Endothelial cell of umbilical vein (primary cell): ENCODE results near the gene VEZT. TPM values are rescaled to one million over a fixed set of nuclear protein-coding genes. Genes with fewer than 3 reads are reported as not detected.
A peak's percentile ranks its signal among the peaks of the same experiment; 100 is the strongest.

Experiments used
- BruUV-seq: library from RNA; stranded (reverse); fragments of 400-500 nt; replicated peaks from 2 replicates; lab custom pipeline; 2021; lab: Mats Ljungman, UMichigan
- CTCF ChIA-PET: fragments of 300-600, 350-600 bp; sonication (Branson Sonifier 250); formaldehyde crosslinking; loops from one replicate; lab custom pipeline; 2021; ENCODE audit warnings: antibody characterized with exemption, inconsistent platforms; lab: Charles Lee
- POLR2A ChIA-PET: fragments of 300-600, 350-600 bp; sonication (Branson Sonifier 250); formaldehyde crosslinking; loops from one replicate; lab custom pipeline; 2021; ENCODE audit warnings: antibody characterized with exemption, inconsistent platforms; lab: Charles Lee
- DNase-seq: peaks from one replicate; pipeline ENCODE4 v3.0.0-alpha.2; 2011; ENCODE audit warnings: low read depth, low spot score
- FAIRE-seq: peaks from 2 replicates; lab custom pipeline; 2011; peaks lifted over from hg19 to GRCh38; lab: Jason Lieb, UNC
- H2AFZ ChIP-seq: 2 replicates; pipeline ENCODE4 v1.6.0; 2012; ENCODE audit warnings: low read depth, low read length, control low read depth, inconsistent platforms
- H3K27ac ChIP-seq: 2 replicates; pipeline ENCODE4 v1.5.1; 2011; ENCODE audit warnings: low read depth, mild to moderate bottlenecking, control low read depth, low read length, moderate library complexity; ENCODE audit not compliant: insufficient read depth
- H3K27me3 ChIP-seq, 2 experiments: 2 replicates each; pipeline versions ENCODE4 v1.6.0 to v1.6.1; 2011; ENCODE audit warnings: low read length in 2 of 2, mixed read lengths in 1 of 2; ENCODE audit not compliant: control insufficient read depth in 2 of 2, insufficient read depth in 2 of 2
- H3K36me3 ChIP-seq, 2 experiments: 2 replicates in 1 of 2; 3 replicates in 1 of 2; pipeline ENCODE4 v1.5.1; 2011; ENCODE audit warnings: low read length in 2 of 2, mild to moderate bottlenecking in 1 of 2, moderate library complexity in 1 of 2; ENCODE audit not compliant: control insufficient read depth in 2 of 2, insufficient read depth in 2 of 2; ENCODE audit errors: extremely low read depth in 1 of 2
- H3K4me1 ChIP-seq: 3 replicates; pipeline ENCODE4 v1.5.1; 2011; ENCODE audit warnings: mild to moderate bottlenecking, low read length; ENCODE audit not compliant: control insufficient read depth, insufficient read depth; ENCODE audit errors: extremely low read depth
- H3K4me2 ChIP-seq: 2 replicates; pipeline ENCODE4 v1.6.1; 2011; ENCODE audit warnings: low read length, control low read depth, mixed read lengths; ENCODE audit not compliant: insufficient read depth
- H3K4me3 ChIP-seq, 3 experiments: fragments of 200-600 bp in 1 of 3; sonication (generic), shearing (Covaris generic) in 1 of 3; replicated peaks in 1 of 3; 2 replicates each; pipeline ENCODE4 v1.5.1; 2011 to 2016; ENCODE audit warnings: control low read depth in 3 of 3, low read length in 3 of 3, mild to moderate bottlenecking in 2 of 3, inconsistent platforms in 1 of 3, low read depth in 1 of 3, moderate library complexity in 1 of 3; ENCODE audit not compliant: insufficient read depth in 1 of 3
- H3K79me2 ChIP-seq: 2 replicates; pipeline ENCODE4 v1.6.0; 2012; ENCODE audit warnings: low read length, inconsistent platforms; ENCODE audit not compliant: control insufficient read depth, insufficient read depth
- H3K9ac ChIP-seq: replicated peaks from 2 replicates; pipeline ENCODE3; 2011; ENCODE audit warnings: low read length, control low read depth; ENCODE audit not compliant: insufficient read depth; ENCODE audit errors: extremely low read depth
- H3K9me1 ChIP-seq: replicated peaks from 3 replicates; pipeline ENCODE4 v1.6.0; 2011; ENCODE audit warnings: mild to moderate bottlenecking, low read length; ENCODE audit not compliant: control insufficient read depth, insufficient read depth; ENCODE audit errors: extremely low read depth
- H3K9me3 ChIP-seq: replicated peaks from 2 replicates; pipeline ENCODE4 v1.5.1; 2012; ENCODE audit warnings: low read length, inconsistent platforms; ENCODE audit not compliant: control insufficient read depth, insufficient read depth
- H4K20me1 ChIP-seq: replicated peaks from 2 replicates; pipeline ENCODE3; 2011; ENCODE audit warnings: mild to moderate bottlenecking, low read length; ENCODE audit not compliant: control insufficient read depth, insufficient read depth; ENCODE audit errors: extremely low read depth
- CTCF ChIP-seq, 2 donors: IDR thresholded peaks; 1 replicate in 1 of 2; 2 replicates in 1 of 2; pipeline ENCODE4 v1.5.1; 2011; ENCODE audit warnings: low read length in 2 of 2, mild to moderate bottlenecking in 2 of 2, moderate library complexity in 2 of 2, control low read depth in 1 of 2, inconsistent platforms in 1 of 2, low read depth in 1 of 2; ENCODE audit not compliant: insufficient read depth in 1 of 2; ENCODE audit errors: extremely low read depth in 1 of 2
- EZH2 ChIP-seq: IDR thresholded peaks from 2 replicates; pipeline ENCODE4 v1.6.1; 2012; ENCODE audit warnings: borderline replicate concordance, low read depth, mild to moderate bottlenecking, moderate library complexity, low read length, inconsistent platforms; ENCODE audit not compliant: severe bottlenecking
- FOS ChIP-seq: IDR thresholded peaks from 2 replicates; pipeline ENCODE4 v1.6.1; 2011; ENCODE audit warnings: mild to moderate bottlenecking, low read length, moderate library complexity, borderline replicate concordance; ENCODE audit not compliant: insufficient read depth
- GATA2 ChIP-seq: IDR thresholded peaks from 2 replicates; pipeline ENCODE4 v1.7.0; 2011; ENCODE audit warnings: low read depth, mild to moderate bottlenecking, moderate library complexity, mixed read lengths, low read length; ENCODE audit not compliant: insufficient read length, insufficient read depth
- JUN ChIP-seq: IDR thresholded peaks from 2 replicates; pipeline ENCODE4 v1.6.1; 2011; ENCODE audit warnings: borderline replicate concordance, low read depth; ENCODE audit not compliant: insufficient read length, insufficient read depth
- MAX ChIP-seq: IDR thresholded peaks from 2 replicates; pipeline ENCODE4 v1.6.1; 2011; ENCODE audit not compliant: insufficient read depth, insufficient read length
- MYC ChIP-seq: IDR thresholded peaks from one replicate; pipeline ENCODE4 v1.6.1; 2011; ENCODE audit warnings: mild to moderate bottlenecking, low read depth, low read length
- POLR2A ChIP-seq: IDR thresholded peaks from 2 replicates; pipeline ENCODE4 v1.6.1; 2012; ENCODE audit warnings: low read depth, mild to moderate bottlenecking, control low read depth, low read length
- POLR2AphosphoS5 ChIP-seq: IDR thresholded peaks from 2 replicates; pipeline ENCODE4 v1.6.1; 2012; ENCODE audit warnings: low read depth, mild to moderate bottlenecking, control low read depth, low read length, moderate library complexity; ENCODE audit not compliant: insufficient read depth
- dilution Hi-C: fragments of 300-500 bp; cut with MboI; formaldehyde crosslinking; loops from one replicate; pipeline ENCODE4 v1.15.0; 2019; ENCODE audit warnings: low sequenced_read_pairs; ENCODE audit not compliant: extremely low pct_ligation_motif_present
- intact Hi-C: fragments of 100-400 bp; cut with micrococcal nuclease; formaldehyde crosslinking; loops from one replicate; pipeline ENCODE4 v1.10.0; 2022
- polyA plus RNA-seq, 4 experiments: library from polyadenylated mRNA; depleted of rRNA in 3 of 4; stranded (reverse) in 3 of 4; unstranded in 1 of 4; fragments of >200 nt; gene quantifications; 2 replicates each; pipeline versions ENCODE4 v1.2.1 to v1.2.3, GENCODE V29; 2011 to 2012; ENCODE audit warnings: missing spikeins in 1 of 4
- total RNA-seq: library from RNA; stranded (reverse); gene quantifications from 2 replicates; pipeline ENCODE4 v1.2.3, GENCODE V29; 2021

VEZT gene
- total and polyA plus RNA-seq, 2 donors (not counting 3 experiments of a cell fraction or from before 2014, with no cell fraction given), result 57.8 to 91.3 TPM

DNA sequence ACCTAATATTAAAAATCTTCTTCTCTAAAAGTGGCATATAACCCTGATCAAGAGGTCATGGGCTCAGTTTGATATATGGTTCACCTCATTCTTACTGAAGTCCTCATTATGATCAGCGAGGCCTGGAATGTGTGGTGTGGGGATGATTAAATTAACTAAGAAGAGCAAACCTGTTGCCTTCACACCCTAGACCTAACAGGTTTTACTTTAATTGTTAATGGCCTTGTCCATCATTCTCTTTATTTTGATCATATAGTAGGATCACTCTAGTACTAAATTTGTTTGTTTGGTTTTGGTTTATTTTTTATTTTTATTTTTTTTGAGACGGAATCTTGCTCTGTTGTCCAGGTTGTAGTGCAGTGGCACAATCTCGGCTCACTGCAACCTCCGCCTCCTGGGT, 43.5 kb downstream of the VEZT start:
- TF ChIP-seq FOS (no peak), POLR2A (no peak), POLR2AphosphoS5 (no peak), MAX (no peak), GATA2 (no peak), JUN (no peak)
- intact Hi-C loops (no loop called here), dilution Hi-C loops (no loop called here)
- Histone ChIP-seq H3K4me3 (no peak overlapping the region), H4K20me1 (no peaks in the 10 kb centered on the region), H2AFZ (no peak overlapping the region), H3K9ac (no peak overlapping the region), H3K9me1 (no peaks in the 10 kb centered on the region), H3K79me2 (peaks cover 16% of the 10 kb centered on the region), H3K4me1 (peaks cover 39% of the 10 kb centered on the region), H3K9me3 (no peaks in the 10 kb centered on the region), H3K36me3 (peaks cover 3 to 23% of the 10 kb centered on the region in 2 experiments), H3K27ac (no peak overlapping the region), H3K4me2 (no peak overlapping the region), H3K27me3 (no peaks in the 10 kb centered on the region)
- FAIRE-seq (no peak), DNase-seq (no peak)
- no TSS peak for BruUV-seq
- CTCF ChIA-PET, result no interaction called here
- POLR2A ChIA-PET, result no interaction called here

- H3K4me3 ChIP-seq, result peak overlapping the region in 1 of 3 experiments; percentile 20
- H3K36me3 ChIP-seq, result peaks cover 1 to 26% of the 10 kb centered on the region in 2 experiments
- H2AFZ ChIP-seq, result no peak overlapping the region
- FAIRE-seq, result peak; percentile 97
- dilution Hi-C loops (no loop called here), intact Hi-C loops (loop anchor here (1.0 to 2.0 kb wide), 6 partner anchors 14 to 145 kb away; no protein-coding TSS in a partner anchor)
- no peaks in the 10 kb centered on the region for H3K9me1 ChIP-seq
- peak overlapping the region; percentile 93 for H3K27ac ChIP-seq
- BruUV-seq, result no TSS peak
- TF ChIP-seq GATA2 (peak; percentile 65), MAX (no peak), POLR2AphosphoS5 (peak; percentile 80), MYC (peak; percentile 14), EZH2 (no peak), CTCF (IDR thresholded peaks at IDR 0.05; ENCODE audit: extremely low read depth in 1 of 2, insufficient read depth in 1 of 2, low read depth in 1 of 2, low read length in 2 of 2) (no peak), FOS (peak; percentile 18), POLR2A (no peak), JUN (peak; percentile 60)
- H3K4me1 ChIP-seq, result peaks cover 39% of the 10 kb centered on the region
- no peaks in the 10 kb centered on the region for H4K20me1 ChIP-seq
- peak; percentile 98 for DNase-seq
- peak overlapping the region; percentile 92 for H3K4me2 ChIP-seq
- ChIA-PET CTCF (interaction anchor here (0.7 to 2.2 kb wide), 12 partner anchors 15 to 272 kb away, joined by 3 to 11 read pairs (median 4); partner anchors contain the start of genes FGD6 and VEZT), POLR2A (no interaction called here)
- H3K9ac ChIP-seq, result peak overlapping the region; percentile 50
- H3K79me2 ChIP-seq, result peaks cover 20% of the 10 kb centered on the region
- H3K9me3 ChIP-seq, result no peaks in the 10 kb centered on the region
- no peaks in the 10 kb centered on the region for H3K27me3 ChIP-seq
Observed at GRCh38 chr12:95262808-95263207, 45.2 kb downstream of the VEZT start.
